IMR-90 (cell line): ENCODE measurements around the gene ETV6. TPM values are rescaled to one million over a fixed set of nuclear protein-coding genes. Genes with fewer than 3 reads are reported as not detected.

Experiments
- ATAC-seq: fragments of 200-7000 bp; cut with Tn5 transposase; 2 replicates; pipeline ENCODE4 v1.9.1; 2020; ENCODE audit warnings: low read depth, mild to moderate bottlenecking, moderate library complexity
- BruUV-seq: library from RNA; stranded (reverse); fragments of 400-500 nt; replicated peaks from 2 replicates; lab custom pipeline; 2021; lab: Mats Ljungman, UMichigan
- CTCF ChIA-PET: fragments of 300-600 bp; formaldehyde crosslinking; extraction: SDS; loops from one replicate; lab custom pipeline; 2021; ENCODE audit warnings: antibody characterized with exemption; lab: Yijun Ruan, JAX
- POLR2A ChIA-PET: fragments of 300-600 bp; sonication (Branson Sonifier 250); formaldehyde crosslinking; loops from one replicate; lab custom pipeline; 2022; ENCODE audit warnings: antibody characterized with exemption; ENCODE audit not compliant: unreplicated experiment; lab: Charles Lee
- DNase-seq: peaks from one replicate; pipeline ENCODE4 v3.0.0; 2013
- H2AFZ ChIP-seq: replicated peaks from 2 replicates; pipeline ENCODE3; 2013; ENCODE audit warnings: low read length, mild to moderate bottlenecking; ENCODE audit not compliant: poor library complexity
- H2AK5ac ChIP-seq: 2 replicates; pipeline ENCODE4 v1.6.1; 2013; ENCODE audit warnings: low read depth, low read length, inconsistent platforms
- H2AK9ac ChIP-seq: replicated peaks from 2 replicates; pipeline ENCODE3; 2013; ENCODE audit warnings: mild to moderate bottlenecking, low read depth, low read length, moderate library complexity; ENCODE audit not compliant: poor library complexity
- H2BK120ac ChIP-seq: 2 replicates; pipeline ENCODE4 v1.6.1; 2013; ENCODE audit warnings: low read depth, low read length, inconsistent platforms
- H2BK15ac ChIP-seq: 3 replicates; pipeline ENCODE4 v1.6.1; 2013; ENCODE audit warnings: low read depth, low read length, inconsistent platforms
- H2BK20ac ChIP-seq: 2 replicates; pipeline ENCODE4 v1.6.1; 2013; ENCODE audit warnings: low read depth, mild to moderate bottlenecking, inconsistent platforms, low read length, moderate library complexity
- H2BK5ac ChIP-seq: 2 replicates; pipeline ENCODE4 v1.6.1; 2013; ENCODE audit warnings: mild to moderate bottlenecking, low read depth, low read length, inconsistent platforms; ENCODE audit not compliant: poor library complexity, severe bottlenecking
- H3K14ac ChIP-seq: replicated peaks from 2 replicates; pipeline ENCODE4 v1.6.1; 2013; ENCODE audit warnings: low read depth, low read length, inconsistent platforms
- H3K18ac ChIP-seq: 2 replicates; pipeline ENCODE4 v1.6.1; 2013; ENCODE audit warnings: low read depth, low read length, control low read depth
- H3K23ac ChIP-seq: 2 replicates; pipeline ENCODE4 v1.6.1; 2013; ENCODE audit warnings: low read depth, low read length, inconsistent platforms
- H3K27ac ChIP-seq: 2 replicates; pipeline ENCODE4 v1.5.1; 2013; ENCODE audit warnings: mild to moderate bottlenecking, control low read depth, low read length; ENCODE audit not compliant: insufficient read depth
- H3K27me3 ChIP-seq: 2 replicates; pipeline ENCODE4 v1.6.1; 2013; ENCODE audit warnings: low read length; ENCODE audit not compliant: control insufficient read depth, insufficient read depth
- H3K36me3 ChIP-seq: 2 replicates; pipeline ENCODE4 v1.6.1; 2013; ENCODE audit warnings: low read length, mixed read lengths; ENCODE audit not compliant: control insufficient read depth, insufficient read depth
- H3K4ac ChIP-seq: 2 replicates; pipeline ENCODE4 v1.6.1; 2013; ENCODE audit warnings: low read depth, low read length, inconsistent platforms
- H3K4me1 ChIP-seq: 2 replicates; pipeline ENCODE4 v1.6.1; 2013; ENCODE audit warnings: low read length, mixed read lengths; ENCODE audit not compliant: control insufficient read depth, insufficient read depth
- H3K4me2 ChIP-seq: 2 replicates; pipeline ENCODE4 v1.6.1; 2013; ENCODE audit warnings: low read depth, mild to moderate bottlenecking, control low read depth, low read length, moderate library complexity
- H3K4me3 ChIP-seq: 2 replicates; pipeline ENCODE4 v1.5.1; 2013; ENCODE audit warnings: low read depth, mild to moderate bottlenecking, control low read depth, low read length, moderate library complexity; ENCODE audit not compliant: insufficient read depth
- H3K56ac ChIP-seq: 2 replicates; pipeline ENCODE4 v1.6.1; 2013; ENCODE audit warnings: low read length, inconsistent platforms; ENCODE audit not compliant: insufficient read depth; ENCODE audit errors: extremely low read depth
- H3K79me1 ChIP-seq, 2 experiments: 2 replicates each; pipeline ENCODE4 v1.6.1; 2013; ENCODE audit warnings: low read length in 2 of 2, inconsistent platforms in 1 of 2, low read depth in 1 of 2
- H3K9ac ChIP-seq: 2 replicates; pipeline ENCODE4 v1.6.1; 2013; ENCODE audit warnings: low read depth, low read length, control low read depth
- H3K9me1 ChIP-seq: 2 replicates; pipeline ENCODE4 v1.6.1; 2013; ENCODE audit warnings: low read length, inconsistent platforms; ENCODE audit not compliant: insufficient read depth
- H3K9me3 ChIP-seq: 2 replicates; pipeline ENCODE4 v1.6.1; 2013; ENCODE audit warnings: low read length; ENCODE audit not compliant: control insufficient read depth, insufficient read depth
- H4K20me1 ChIP-seq: 2 replicates; pipeline ENCODE4 v1.6.1; 2013; ENCODE audit warnings: low read length, inconsistent platforms; ENCODE audit not compliant: insufficient read depth
- H4K5ac ChIP-seq: 2 replicates; pipeline ENCODE4 v1.6.1; 2013; ENCODE audit warnings: mild to moderate bottlenecking, low read depth, low read length, control low read depth
- H4K8ac ChIP-seq, 2 experiments: 2 replicates each; pipeline ENCODE4 v1.6.1; 2013; ENCODE audit warnings: low read depth in 2 of 2, low read length in 2 of 2, control low read depth in 1 of 2, inconsistent platforms in 1 of 2
- H4K91ac ChIP-seq: 2 replicates; pipeline ENCODE4 v1.6.1; 2013; ENCODE audit warnings: low read depth, low read length, inconsistent platforms; ENCODE audit not compliant: insufficient read depth
- BHLHE40 ChIP-seq: fragments of 150-350 bp; IDR thresholded peaks from 2 replicates; pipeline ENCODE4 v1.6.1; 2016; ENCODE audit warnings: mild to moderate bottlenecking, low read depth, low read length
- RAD21 ChIP-seq: IDR thresholded peaks from 2 replicates; pipeline ENCODE4 v1.6.1; 2012; ENCODE audit warnings: low read length, improper control_type of control experiment
- RFX5 ChIP-seq: IDR thresholded peaks from 2 replicates; pipeline ENCODE4 v1.8.0; 2012; ENCODE audit warnings: low read depth, mild to moderate bottlenecking, low read length, moderate library complexity
- WGBS, 2 experiments: methylation state at CpG; one replicate each; pipeline versions ENCODE4 v1.1.5 to v1.1.7; 2013; ENCODE audit warnings: missing lambda C conversion rate in 2 of 2; ENCODE audit not compliant: insufficient read length in 1 of 2; ENCODE audit errors: extremely low coverage in 2 of 2; 5-methylcytosine and 5-hydroxymethylcytosine counted together
- dilution Hi-C: fragments of 300-500 bp; cut with HindIII; formaldehyde crosslinking; loops from one replicate; pipeline ENCODE4 v1.14.3; 2018; ENCODE audit warnings: low sequenced_read_pairs; ENCODE audit not compliant: unreplicated experiment
- in situ Hi-C: fragments of 300-500 bp; cut with MboI; formaldehyde crosslinking; loops from 3 replicates; pipeline ENCODE4 v1.14.3; 2019; ENCODE audit warnings: low sequenced_read_pairs, inconsistent platforms, mixed read lengths
- intact Hi-C: fragments of 100-400 bp; cut with micrococcal nuclease; formaldehyde crosslinking; loops from 2 replicates; pipeline ENCODE4 v1.10.0; 2022
- polyA plus RNA-seq, 3 experiments: library from polyadenylated mRNA; depleted of rRNA; stranded (reverse); fragments of >200 nt; gene quantifications; 2 replicates each; pipeline ENCODE4 v1.2.3, GENCODE V29; 2012; ENCODE audit warnings: low replicate concordance in 1 of 3
- total RNA-seq: library from RNA; depleted of rRNA; stranded (reverse); fragments of >200 nt; gene quantifications from 2 replicates; pipeline ENCODE4 v1.2.3, GENCODE V29; 2012
- TF ChIP-seq, protein P1 (sequence below): fragments of 150-350 bp; IDR thresholded peaks from 2 replicates; pipeline ENCODE4 v1.6.1; 2017; ENCODE audit warnings: mild to moderate bottlenecking, antibody characterized with exemption, low read length, low read depth

Gene ETV6
- total and polyA plus RNA-seq, 2 of the 4 experiments (the other 2 are of a cell fraction): 8.4 to 9.9 TPM

DNA sequence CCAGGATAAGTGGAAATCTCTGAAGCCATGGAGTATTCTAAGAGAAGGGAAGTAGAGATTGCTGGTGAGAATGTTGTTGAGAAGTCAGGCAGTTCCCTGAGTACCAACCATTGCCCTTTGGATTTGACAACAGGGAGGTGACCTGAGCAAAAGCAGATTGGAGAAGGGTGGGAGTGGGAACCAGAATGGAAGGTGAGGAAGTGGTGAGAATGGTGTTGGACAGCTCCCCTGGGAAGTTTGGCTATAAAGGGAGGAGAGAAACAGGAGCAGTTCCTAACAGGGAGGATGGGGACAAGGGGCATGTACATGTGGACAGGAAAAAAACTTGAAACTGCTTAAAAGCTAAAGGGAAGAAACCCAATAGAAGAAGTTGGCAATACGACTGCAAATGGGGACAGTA lies 198.1 kb downstream of the ETV6 start:
- Histone ChIP-seq H4K8ac (no peak overlapping the region), H4K20me1 (no peaks in the 10 kb centered on the region), H2AK5ac (no peak overlapping the region), H3K4me2 (no peak overlapping the region), H3K9me3 (no peaks in the 10 kb centered on the region), H3K9me1 (peaks cover 9% of the 10 kb centered on the region), H2BK20ac (no peak overlapping the region), H3K36me3 (peaks cover 26% of the 10 kb centered on the region), H3K27me3 (no peaks in the 10 kb centered on the region), H3K27ac (no peak overlapping the region), H2AFZ (no peak overlapping the region), H2BK120ac (no peak overlapping the region), H3K23ac (no peak overlapping the region), H3K18ac (no peak overlapping the region), H3K4me1 (no peaks in the 10 kb centered on the region), H3K14ac (no peak overlapping the region), H2AK9ac (no peak overlapping the region), H3K79me1 (peaks cover 7 to 27% of the 10 kb centered on the region in 2 experiments), H4K91ac (no peak overlapping the region), H3K4ac (no peak overlapping the region), H2BK5ac (no peak overlapping the region), H3K9ac (no peak overlapping the region), H3K56ac (no peak overlapping the region), H2BK15ac (no peak overlapping the region), H3K4me3 (no peak overlapping the region), H4K5ac (no peak overlapping the region)
- no TSS peak for BruUV-seq
- ATAC-seq: no peak
- ChIA-PET CTCF (interaction anchor here (0.6 kb wide), 1 partner anchor 25 kb away, joined by 3 read pairs; no protein-coding TSS in a partner anchor), POLR2A (no interaction called here)
- no peak for DNase-seq
- dilution Hi-C loops (no loop called here), intact Hi-C loops (no loop called here), in situ Hi-C loops (no loop called here)
- TF ChIP-seq BHLHE40 (no peak), RFX5 (no peak), RAD21 (no peak)
- TF ChIP-seq, protein P1, sequence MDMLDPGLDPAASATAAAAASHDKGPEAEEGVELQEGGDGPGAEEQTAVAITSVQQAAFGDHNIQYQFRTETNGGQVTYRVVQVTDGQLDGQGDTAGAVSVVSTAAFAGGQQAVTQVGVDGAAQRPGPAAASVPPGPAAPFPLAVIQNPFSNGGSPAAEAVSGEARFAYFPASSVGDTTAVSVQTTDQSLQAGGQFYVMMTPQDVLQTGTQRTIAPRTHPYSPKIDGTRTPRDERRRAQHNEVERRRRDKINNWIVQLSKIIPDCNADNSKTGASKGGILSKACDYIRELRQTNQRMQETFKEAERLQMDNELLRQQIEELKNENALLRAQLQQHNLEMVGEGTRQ: no peak
- 67% methylated on average over 1 of the region's 1 CpG; no CpG with 5 or more reads in 1 of the 2 experiments for WGBS, 2 experiments
